ENCODE results near the gene MDK. TPM values are rescaled to one million over a fixed set of nuclear protein-coding genes. Genes with fewer than 3 reads are reported as not detected.

MDK gene
- total and polyA plus RNA-seq, 5 donors from 2014 or later: 6.1 TPM; not detected in 4

GRCh38 chr11:46335890-46336562 is 45.4 kb upstream of the MDK start:
- H3K9me3 Mint-ChIP-seq: peaks cover 0 to 2% (median 0%) of the 10 kb centered on the region in 7 donors

DNA sequence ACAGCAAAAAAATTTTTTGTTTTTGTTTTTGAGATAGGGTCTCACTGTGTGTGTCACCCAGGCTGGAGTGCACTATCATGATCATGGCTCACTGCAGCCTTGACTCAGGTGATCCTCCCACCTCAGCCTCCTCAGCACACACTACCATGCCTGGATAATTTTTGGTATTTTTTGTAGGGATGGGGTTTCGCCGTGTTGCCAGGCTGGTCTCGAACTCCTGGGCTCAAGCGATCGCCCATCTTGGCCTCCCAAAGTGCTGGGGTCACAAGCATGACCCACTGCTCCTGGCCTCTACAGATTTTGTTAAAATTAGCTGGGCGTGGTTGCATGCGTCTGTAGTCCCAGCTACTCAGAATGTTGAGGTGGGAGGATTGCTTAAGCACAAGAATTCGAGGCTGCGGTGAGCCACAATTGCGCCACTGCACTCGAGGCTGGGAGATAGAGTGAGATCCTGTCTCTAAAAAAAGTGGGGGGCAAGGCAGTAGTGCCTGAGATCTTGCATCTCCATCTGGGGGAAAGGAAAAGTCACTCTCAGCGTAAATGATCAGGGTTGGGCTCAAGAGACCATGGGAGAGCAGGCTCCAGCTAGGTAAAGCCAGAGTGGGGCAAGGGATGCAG is 44.8 kb upstream of the MDK start:
- peak overlapping the region in 1 of 4 donors; percentile 35 for H3K4me3 Mint-ChIP-seq
- peaks cover 0 to 2% (median 0%) of the 10 kb centered on the region in 7 donors for H3K9me3 Mint-ChIP-seq
- no peaks in the 10 kb centered on the region for H3K9me3 ChIP-seq (ENCODE audit: control insufficient read depth in 2 of 2, low read length in 2 of 2)
- no peak for ATAC-seq (ENCODE audit: low read depth in 2 of 2)
- peaks cover 2% of the 10 kb centered on the region for H3K27me3 ChIP-seq (ENCODE audit: control insufficient read depth, insufficient read depth, low read length)
- no peaks in the 10 kb centered on the region for H3K36me3 ChIP-seq (ENCODE audit: control insufficient read depth, insufficient read depth, low read length)
- no peak overlapping the region for H3K27ac ChIP-seq (ENCODE audit: insufficient read depth, low read length, poor library complexity, severe bottlenecking)
- H3K4me1 Mint-ChIP-seq: peaks cover 0 to 67% (median 14%) of the 10 kb centered on the region in 4 donors
- peaks cover 4% of the 10 kb centered on the region for H3K36me3 Mint-ChIP-seq
- DNase-seq: no peak
- no peak overlapping the region for H3K4me3 ChIP-seq (ENCODE audit: low read depth, low read length)
- peaks cover 30% of the 10 kb centered on the region for H3K27me3 Mint-ChIP-seq
- peaks cover 28% of the 10 kb centered on the region for H3K4me1 ChIP-seq (ENCODE audit: control insufficient read depth, insufficient read depth, low read length, poor library complexity, severe bottlenecking)
- no peak overlapping the region for H3K27ac Mint-ChIP-seq

More at GRCh38 chr11:46335890-46336562, 45.4 kb upstream of the MDK start:
- Histone ChIP-seq H3K27me3 (ENCODE audit: control insufficient read depth, insufficient read depth, low read length) (peaks cover 2% of the 10 kb centered on the region), H3K36me3 (ENCODE audit: control insufficient read depth, insufficient read depth, low read length) (no peaks in the 10 kb centered on the region), H3K4me1 (ENCODE audit: control insufficient read depth, insufficient read depth, low read length, poor library complexity, severe bottlenecking) (peaks cover 29% of the 10 kb centered on the region), H3K4me3 (ENCODE audit: low read depth, low read length) (no peak overlapping the region), H3K9me3 (ENCODE audit: control insufficient read depth in 2 of 2, low read length in 2 of 2) (no peaks in the 10 kb centered on the region), H3K27ac (ENCODE audit: insufficient read depth, low read length, poor library complexity, severe bottlenecking) (no peak overlapping the region)
- peaks cover 33% of the 10 kb centered on the region for H3K27me3 Mint-ChIP-seq
- H3K27ac Mint-ChIP-seq: peak overlapping the region in 2 of 3 donors; percentile 11 to 88
- H3K36me3 Mint-ChIP-seq: peaks cover 4% of the 10 kb centered on the region
- DNase-seq (no peak), ATAC-seq (ENCODE audit: low read depth in 2 of 2) (no peak)
- peaks cover 0 to 67% (median 18%) of the 10 kb centered on the region in 4 donors for H3K4me1 Mint-ChIP-seq
- H3K4me3 Mint-ChIP-seq: peak overlapping the region in 3 of 4 donors; percentile 31 to 68 (median 35)

DNA sequence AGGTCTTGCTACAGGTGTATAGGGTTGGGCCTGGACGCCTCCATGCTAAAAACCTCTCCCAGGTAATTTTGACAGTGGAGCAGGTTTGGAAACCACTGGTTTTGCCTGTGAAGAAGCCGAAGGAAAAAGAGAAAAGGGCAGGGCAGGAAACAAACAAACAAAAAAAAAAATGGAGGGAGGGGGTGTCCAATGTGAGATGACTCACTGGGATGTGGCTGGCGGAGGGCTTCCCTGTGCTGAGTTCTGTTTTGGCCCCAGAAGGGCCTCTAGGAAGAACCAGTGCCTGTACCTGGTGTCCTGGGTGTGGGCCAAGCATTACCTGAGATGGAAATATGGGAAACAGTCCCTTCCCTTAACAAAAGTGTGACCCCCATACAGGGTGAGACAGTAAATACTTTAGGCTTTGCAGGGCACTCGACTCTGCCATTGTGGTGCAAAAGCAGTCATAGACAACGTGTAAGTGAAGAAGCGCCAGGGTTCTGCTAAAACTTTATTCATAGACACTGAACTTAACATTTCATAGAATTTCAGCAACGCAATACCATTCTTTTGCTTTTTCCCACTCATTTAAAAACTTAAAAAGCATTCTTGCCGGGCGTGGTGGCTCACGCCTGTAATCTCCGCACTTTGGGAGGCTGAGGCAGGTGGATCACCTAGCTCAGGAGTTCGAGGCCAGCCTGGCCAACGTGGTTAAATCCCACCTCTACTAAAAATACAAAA is 43.7 kb upstream of the MDK start:
- peak overlapping the region in 1 of 4 donors; percentile 93 for H3K4me3 Mint-ChIP-seq
- H3K36me3 Mint-ChIP-seq: peaks cover 4% of the 10 kb centered on the region
- Histone ChIP-seq H3K9me3 (ENCODE audit: control insufficient read depth in 2 of 2, low read length in 2 of 2) (no peaks in the 10 kb centered on the region), H3K4me3 (ENCODE audit: low read depth, low read length) (no peak overlapping the region), H3K36me3 (ENCODE audit: control insufficient read depth, insufficient read depth, low read length) (no peaks in the 10 kb centered on the region), H3K27me3 (ENCODE audit: control insufficient read depth, insufficient read depth, low read length) (peaks cover 2% of the 10 kb centered on the region), H3K27ac (ENCODE audit: insufficient read depth, low read length, poor library complexity, severe bottlenecking) (no peak overlapping the region), H3K4me1 (ENCODE audit: control insufficient read depth, insufficient read depth, low read length, poor library complexity, severe bottlenecking) (peaks cover 28% of the 10 kb centered on the region)
- ATAC-seq (ENCODE audit: low read depth in 2 of 2) (no peak), DNase-seq (no peak)
- peaks cover 24% of the 10 kb centered on the region for H3K27me3 Mint-ChIP-seq
- peak overlapping the region in 1 of 3 donors; percentile 34 for H3K27ac Mint-ChIP-seq
- peaks cover 0 to 69% (median 19%) of the 10 kb centered on the region in 4 donors for H3K4me1 Mint-ChIP-seq
- peaks cover 0 to 2% (median 0%) of the 10 kb centered on the region in 7 donors for H3K9me3 Mint-ChIP-seq

DNA sequence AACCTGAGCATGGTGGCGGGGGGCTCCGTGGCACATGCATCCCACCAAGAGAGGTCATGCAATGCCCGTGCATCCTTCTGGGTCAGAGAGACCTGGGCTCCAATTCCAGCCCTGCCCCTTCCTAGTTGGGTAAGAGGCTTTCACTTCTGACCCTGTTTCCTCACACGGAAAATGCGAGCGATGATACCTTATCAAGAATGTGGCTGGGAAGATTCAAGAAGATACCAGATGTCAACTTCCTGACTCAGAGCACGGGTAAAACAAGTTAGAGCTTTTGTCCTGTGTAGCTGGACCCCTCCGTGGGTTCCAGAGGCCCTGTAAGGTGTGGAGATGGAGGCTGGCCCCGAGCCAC is 42.9 kb upstream of the MDK start:
- peak overlapping the region in 1 of 3 donors; percentile 59 for H3K27ac Mint-ChIP-seq
- no peaks in the 10 kb centered on the region for H3K9me3 ChIP-seq (ENCODE audit: control insufficient read depth in 2 of 2, low read length in 2 of 2)
- ATAC-seq (ENCODE audit: low read depth in 2 of 2): no peak
- H3K36me3 Mint-ChIP-seq: peaks cover 4% of the 10 kb centered on the region
- no peak overlapping the region for H3K4me3 ChIP-seq (ENCODE audit: low read depth, low read length)
- no peaks in the 10 kb centered on the region for H3K36me3 ChIP-seq (ENCODE audit: control insufficient read depth, insufficient read depth, low read length)
- DNase-seq: no peak
- H3K27me3 ChIP-seq (ENCODE audit: control insufficient read depth, insufficient read depth, low read length): peaks cover 2% of the 10 kb centered on the region
- H3K4me1 ChIP-seq (ENCODE audit: control insufficient read depth, insufficient read depth, low read length, poor library complexity, severe bottlenecking): peaks cover 22% of the 10 kb centered on the region
- H3K27ac ChIP-seq (ENCODE audit: insufficient read depth, low read length, poor library complexity, severe bottlenecking): no peak overlapping the region
- H3K27me3 Mint-ChIP-seq: peaks cover 30% of the 10 kb centered on the region
- peaks cover 0 to 2% (median 0%) of the 10 kb centered on the region in 7 donors for H3K9me3 Mint-ChIP-seq
- peak overlapping the region in 1 of 4 donors; percentile 47 for H3K4me3 Mint-ChIP-seq
- H3K4me1 Mint-ChIP-seq: peaks cover 0 to 75% (median 25%) of the 10 kb centered on the region in 4 donors

DNA sequence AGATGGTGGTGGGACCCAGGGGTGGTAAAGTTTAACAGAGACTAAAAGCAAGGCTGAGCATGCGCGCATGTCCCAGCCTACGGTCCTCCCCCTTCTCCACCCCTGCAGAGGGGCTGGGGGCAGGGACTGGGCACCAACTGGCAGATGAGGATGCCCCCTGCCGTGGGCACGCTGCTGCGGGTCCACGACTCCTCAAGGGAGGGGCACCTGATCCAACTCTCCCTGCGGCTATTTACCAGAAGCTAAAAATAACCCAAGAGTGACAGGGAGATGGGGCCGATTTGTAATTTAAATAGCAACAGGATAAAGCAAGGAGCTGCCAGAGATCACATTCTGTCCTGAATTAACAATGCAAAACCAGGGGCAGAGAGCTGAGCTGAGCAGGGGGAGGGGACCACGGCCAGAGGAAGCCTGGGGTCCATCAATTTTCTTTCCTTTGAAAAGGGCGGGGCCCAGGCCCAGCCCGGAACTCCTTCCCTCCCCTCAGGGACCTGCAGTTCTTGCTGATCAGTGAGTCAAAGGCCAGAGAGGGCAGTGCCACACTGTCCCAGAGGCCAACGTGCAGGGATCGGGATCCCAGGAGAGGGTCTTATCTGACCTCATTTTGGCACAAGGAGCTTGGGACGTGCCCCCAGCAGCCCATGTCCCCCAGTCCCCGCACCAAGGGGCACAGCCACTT is 42.3 kb upstream of the MDK start:
- H3K4me1 Mint-ChIP-seq: peaks cover 0 to 77% (median 29%) of the 10 kb centered on the region in 4 donors
- Histone ChIP-seq H3K4me1 (ENCODE audit: control insufficient read depth, insufficient read depth, low read length, poor library complexity, severe bottlenecking) (peaks cover 17% of the 10 kb centered on the region), H3K27ac (ENCODE audit: insufficient read depth, low read length, poor library complexity, severe bottlenecking) (no peak overlapping the region), H3K27me3 (ENCODE audit: control insufficient read depth, insufficient read depth, low read length) (peaks cover under 1% of the 10 kb centered on the region), H3K9me3 (ENCODE audit: control insufficient read depth in 2 of 2, low read length in 2 of 2) (no peaks in the 10 kb centered on the region), H3K4me3 (ENCODE audit: low read depth, low read length) (no peak overlapping the region), H3K36me3 (ENCODE audit: control insufficient read depth, insufficient read depth, low read length) (no peaks in the 10 kb centered on the region)
- no peak overlapping the region for H3K27ac Mint-ChIP-seq
- DNase-seq (no peak), ATAC-seq (ENCODE audit: low read depth in 2 of 2) (no peak)
- H3K4me3 Mint-ChIP-seq: peak overlapping the region in 1 of 4 donors; percentile 47
- peaks cover 25% of the 10 kb centered on the region for H3K27me3 Mint-ChIP-seq
- peaks cover 4% of the 10 kb centered on the region for H3K36me3 Mint-ChIP-seq
- H3K9me3 Mint-ChIP-seq: peaks cover 0 to 2% (median 0%) of the 10 kb centered on the region in 7 donors

DNA sequence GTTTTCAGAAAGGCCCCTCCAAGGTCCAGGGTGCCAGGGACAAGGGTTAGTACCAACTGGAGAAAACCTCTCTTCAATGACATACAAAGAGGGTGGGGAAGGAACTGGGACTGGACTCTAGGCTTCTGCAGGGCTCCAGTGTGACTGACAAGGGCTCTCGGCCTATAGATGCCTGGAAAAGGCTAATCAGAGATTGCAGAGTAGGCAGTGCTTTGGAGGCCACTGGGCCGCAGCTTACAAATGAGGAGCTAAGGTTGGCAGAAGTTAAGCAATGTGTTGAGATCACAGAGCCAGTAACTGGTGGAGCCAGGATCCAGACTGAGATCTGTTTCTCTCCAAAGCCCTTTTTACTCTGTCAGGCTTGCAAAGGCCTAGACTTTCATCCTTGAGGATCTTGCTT is 41.7 kb upstream of the MDK start:
- H3K27me3 ChIP-seq (ENCODE audit: control insufficient read depth, insufficient read depth, low read length): no peaks in the 10 kb centered on the region
- DNase-seq: no peak
- Mint-ChIP-seq H3K27me3 (peaks cover 24% of the 10 kb centered on the region), H3K9me3 (peaks cover 0 to 2% (median 0%) of the 10 kb centered on the region in 7 donors), H3K36me3 (peaks cover 4% of the 10 kb centered on the region), H3K27ac (peak overlapping the region; percentile 28 to 84 (median 77)), H3K4me3 (peak overlapping the region in 1 of 4 donors; percentile 47), H3K4me1 (peaks cover 0 to 77% (median 34%) of the 10 kb centered on the region in 4 donors)
- no peak overlapping the region for H3K27ac ChIP-seq (ENCODE audit: insufficient read depth, low read length, poor library complexity, severe bottlenecking)
- no peak for ATAC-seq (ENCODE audit: low read depth in 2 of 2)
- no peak overlapping the region for H3K4me3 ChIP-seq (ENCODE audit: low read depth, low read length)
- no peaks in the 10 kb centered on the region for H3K9me3 ChIP-seq (ENCODE audit: control insufficient read depth in 2 of 2, low read length in 2 of 2)
- no peaks in the 10 kb centered on the region for H3K36me3 ChIP-seq (ENCODE audit: control insufficient read depth, insufficient read depth, low read length)
- peaks cover 19% of the 10 kb centered on the region for H3K4me1 ChIP-seq (ENCODE audit: control insufficient read depth, insufficient read depth, low read length, poor library complexity, severe bottlenecking)

- peaks cover 36% of the 10 kb centered on the region for H3K4me1 ChIP-seq (ENCODE audit: control insufficient read depth, insufficient read depth, low read length, poor library complexity, severe bottlenecking)
- no peak for ATAC-seq (ENCODE audit: low read depth in 2 of 2)
- peak overlapping the region in 1 of 4 donors; percentile 53 for H3K4me3 Mint-ChIP-seq
- H3K4me3 ChIP-seq (ENCODE audit: low read depth, low read length): no peak overlapping the region
- H3K27ac ChIP-seq (ENCODE audit: insufficient read depth, low read length, poor library complexity, severe bottlenecking): no peak overlapping the region
- H3K27ac Mint-ChIP-seq: peak overlapping the region; percentile 70 to 92 (median 79)
- H3K36me3 ChIP-seq (ENCODE audit: control insufficient read depth, insufficient read depth, low read length): no peaks in the 10 kb centered on the region
- peaks cover 0 to 2% (median 0%) of the 10 kb centered on the region in 7 donors for H3K9me3 Mint-ChIP-seq
- no peaks in the 10 kb centered on the region for H3K27me3 ChIP-seq (ENCODE audit: control insufficient read depth, insufficient read depth, low read length)
- no peak for DNase-seq
- no peaks in the 10 kb centered on the region for H3K36me3 Mint-ChIP-seq
- H3K9me3 ChIP-seq (ENCODE audit: control insufficient read depth in 2 of 2, low read length in 2 of 2): no peaks in the 10 kb centered on the region
- H3K4me1 Mint-ChIP-seq: peaks cover 0 to 82% (median 42%) of the 10 kb centered on the region in 4 donors
- H3K27me3 Mint-ChIP-seq: peaks cover 17% of the 10 kb centered on the region
Observed at GRCh38 chr11:46341454-46341853, 40.0 kb upstream of the MDK start.

Measured in CD4-positive, CD25-positive, alpha-beta regulatory T cell (primary cell).